ENCODE results near the gene ZMIZ1.

GRCh38 chr10:79305988-79306387 is 237.2 kb downstream of the ZMIZ1 start:
- TF ChIP-seq CTCF (IDR thresholded peaks at IDR 0.05) (no peak), POLR2A (IDR thresholded peaks at IDR 0.05) (no peak)

Measured in body of pancreas (tissue), 4 donors.